GM19397 (cell line): Measurements from ENCODE around the gene HIVEP3.

ENCODE experiments used
- ATAC-seq: cut with Tn5 transposase; IDR thresholded peaks from one replicate; pipeline ENCODE4 v1.9.1; 2021; ENCODE audit warnings: mild to moderate bottlenecking, moderate library complexity; ENCODE audit not compliant: unreplicated experiment

HIVEP3 gene

DNA sequence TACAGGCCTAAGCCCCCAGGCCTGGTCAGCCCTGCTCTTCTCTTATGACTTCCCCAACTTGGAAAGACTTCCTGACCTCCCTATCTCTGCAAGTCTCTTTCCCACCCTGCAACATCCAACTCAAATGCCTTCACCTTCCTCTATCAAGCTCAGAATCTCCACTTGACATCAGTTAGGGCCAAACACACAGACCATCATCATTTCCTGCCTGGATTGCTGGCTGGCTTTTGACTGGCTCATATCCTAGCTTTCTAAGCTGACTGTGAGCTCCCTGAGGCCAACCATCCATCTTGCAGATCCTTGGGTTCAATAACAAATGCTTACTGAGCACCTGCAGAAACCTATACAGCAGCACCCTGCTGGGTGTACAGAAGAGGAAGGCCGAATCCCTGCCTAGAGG, 296.9 kb downstream of the HIVEP3 start:
- ATAC-seq = no peak

DNA sequence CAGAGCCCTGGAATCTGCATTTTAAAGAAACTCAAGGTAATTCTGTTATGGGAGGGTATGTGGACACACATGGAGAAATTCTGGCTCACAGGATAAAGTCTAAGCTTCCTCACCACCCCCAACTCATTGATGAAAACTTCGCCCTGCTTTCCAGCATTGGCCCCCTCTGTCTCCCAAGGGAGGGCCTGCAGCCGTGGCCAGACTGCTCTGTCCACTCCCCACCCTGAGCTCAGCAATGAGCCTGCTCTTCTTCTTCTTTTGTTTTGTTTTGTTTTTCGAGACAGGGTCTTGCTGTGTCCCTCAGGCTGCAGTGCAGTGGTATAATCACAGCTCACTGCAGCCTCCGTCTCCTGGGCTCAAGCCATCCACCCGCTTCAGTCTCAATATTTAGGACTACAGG, 297.5 kb downstream of the HIVEP3 start:
- ATAC-seq = no peak

DNA sequence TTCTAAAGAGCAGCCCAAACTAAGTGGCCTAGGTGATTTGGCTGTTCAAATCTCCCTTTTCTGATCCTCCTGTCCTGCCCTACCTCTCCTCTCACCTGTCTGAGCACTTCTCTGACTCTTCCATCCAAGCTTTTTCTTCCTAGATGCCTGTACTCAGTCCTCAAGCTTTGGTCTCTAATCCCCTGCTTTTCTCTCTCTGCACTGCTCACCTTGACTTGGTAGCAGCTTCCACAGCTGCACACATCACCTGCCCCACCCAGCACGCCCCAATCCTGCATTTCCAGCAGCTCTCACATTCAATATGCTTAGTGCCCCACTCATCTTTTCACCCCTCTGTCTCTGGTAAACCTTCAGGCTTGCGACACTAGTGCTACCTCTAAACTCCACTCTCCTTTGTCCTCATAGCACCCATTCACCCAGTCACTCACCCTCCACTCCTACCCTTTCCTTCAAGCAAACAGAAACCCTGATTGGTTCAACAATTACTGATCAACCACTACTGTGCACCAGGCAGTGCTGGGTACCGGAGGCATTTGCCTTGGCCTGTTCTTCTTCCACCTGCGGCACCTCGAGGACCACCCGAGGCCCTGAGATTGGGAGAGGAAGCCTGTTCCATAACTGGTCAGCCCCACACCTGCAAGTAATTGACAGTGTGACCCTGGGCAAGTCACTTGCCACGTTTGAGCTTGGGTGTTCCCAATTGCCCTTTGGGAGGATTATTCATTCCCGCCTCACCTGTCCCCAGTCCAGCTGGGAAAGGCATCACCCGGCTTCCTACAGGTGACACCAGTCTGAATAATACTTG, 298.2 kb downstream of the HIVEP3 start:
- no peak for ATAC-seq

- ATAC-seq = no peak
Observed at GRCh38 chr1:41619511-41620364, 299.0 kb downstream of the HIVEP3 start.

GRCh38 chr1:41618871-41619270, 299.9 kb downstream of the HIVEP3 start:
- no peak for ATAC-seq

- ATAC-seq = no peak
Observed at GRCh38 chr1:41618066-41618825, 300.5 kb downstream of the HIVEP3 start.

- no peak for ATAC-seq
Observed at GRCh38 chr1:41617336-41617735, 301.4 kb downstream of the HIVEP3 start.

DNA sequence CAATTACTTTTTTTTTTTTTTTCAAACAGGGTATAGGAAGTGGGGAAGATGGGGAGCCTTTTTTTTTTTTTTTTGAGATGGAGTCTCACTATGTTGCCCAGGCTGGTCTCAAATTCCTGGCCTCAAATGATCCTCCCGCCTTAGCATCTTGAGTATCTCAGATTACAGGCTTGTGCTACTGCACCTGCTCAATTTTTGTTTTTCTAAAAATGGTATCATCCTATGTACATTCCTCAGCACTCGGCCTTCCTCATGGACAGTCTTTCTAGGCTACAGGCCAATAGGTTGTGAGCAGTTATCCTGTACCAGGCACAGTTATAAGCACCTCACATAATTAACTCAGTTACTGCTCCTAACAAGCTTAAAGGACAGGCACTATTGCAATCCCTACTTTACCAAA, 302.2 kb downstream of the HIVEP3 start:
- no peak for ATAC-seq

- no peak for ATAC-seq
Observed at GRCh38 chr1:41615981-41616380, 302.7 kb downstream of the HIVEP3 start.

DNA sequence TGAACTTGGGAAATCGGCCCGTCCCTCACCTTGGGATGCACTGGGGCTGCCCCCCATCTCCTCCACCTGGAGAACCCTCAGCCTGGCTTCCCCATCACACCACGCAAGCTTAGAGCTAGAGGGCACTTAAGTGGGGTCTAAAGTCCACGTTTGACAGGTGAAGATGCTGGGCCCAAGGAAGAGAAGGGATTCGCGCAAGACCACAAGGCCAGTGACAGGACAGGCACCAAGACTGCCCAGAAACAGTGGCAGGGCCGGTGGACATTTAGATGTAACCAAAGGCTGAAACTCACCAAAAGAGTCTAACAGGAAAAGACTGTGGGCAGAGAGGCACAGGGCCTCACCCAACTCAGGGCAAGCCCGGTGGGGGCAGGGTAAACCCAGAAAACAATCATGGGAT, 303.4 kb downstream of the HIVEP3 start:
- ATAC-seq = no peak

GRCh38 chr1:41614818-41615217, 303.9 kb downstream of the HIVEP3 start:
- ATAC-seq = no peak

GRCh38 chr1:41613689-41614574, 304.8 kb downstream of the HIVEP3 start:
- no peak for ATAC-seq

- no peak for ATAC-seq
Observed at GRCh38 chr1:41612953-41613352, 305.8 kb downstream of the HIVEP3 start.

GRCh38 chr1:41611932-41612450, 306.7 kb downstream of the HIVEP3 start:
- ATAC-seq = no peak

GRCh38 chr1:41611068-41611931, 307.4 kb downstream of the HIVEP3 start:
- ATAC-seq = no peak

- no peak for ATAC-seq
Observed at GRCh38 chr1:41610361-41610760, 308.4 kb downstream of the HIVEP3 start.

GRCh38 chr1:41609166-41609883, 309.4 kb downstream of the HIVEP3 start:
- ATAC-seq = no peak

DNA sequence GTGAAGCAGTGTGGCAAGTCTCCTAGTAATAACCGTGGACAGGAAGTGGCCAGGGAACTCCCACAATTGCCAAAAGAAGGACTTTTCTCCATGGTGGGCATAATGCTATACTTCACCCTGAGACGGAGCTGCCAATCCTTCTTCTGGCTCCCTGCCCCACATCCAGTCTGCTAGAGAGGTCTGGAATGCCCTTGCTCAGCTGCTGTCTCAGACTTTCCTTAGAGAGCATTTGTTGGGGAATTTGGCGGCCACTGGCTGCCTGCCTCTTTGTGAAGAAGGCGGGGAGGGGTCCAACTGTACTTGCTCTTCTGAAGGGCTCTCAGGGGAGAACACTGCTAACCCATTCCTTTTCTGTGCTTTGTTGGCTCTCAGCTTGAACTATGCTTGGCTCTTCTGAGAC, 310.5 kb downstream of the HIVEP3 start:
- no peak for ATAC-seq

GRCh38 chr1:41607808-41608207, 310.9 kb downstream of the HIVEP3 start:
- ATAC-seq = no peak
